Dedifferentiated amniotic fluid mesenchymal stem cell (primary cell): ENCODE results near the gene OMA1.
"Not testable (repeated sequence)": the region's sequence is repeated elsewhere in the genome, so short reads cannot be mapped to it uniquely, and the experiment has no call there.

Experiments used
- DNase-seq: peaks from one replicate; pipeline ENCODE4 v3.0.0-alpha.2; 2016; ENCODE audit errors: extremely low spot score

The OMA1 gene

GRCh38 chr1:58573705-58574591 is 27.4 kb upstream of the OMA1 start:
- no peak for DNase-seq

- no peak for DNase-seq
These were observed 26.6 kb upstream of the OMA1 start for GRCh38 chr1:58573138-58573537.

- no peak for DNase-seq
These were observed 26.2 kb upstream of the OMA1 start for GRCh38 chr1:58572690-58573089.

GRCh38 chr1:58571616-58572015 is 25.1 kb upstream of the OMA1 start:
- DNase-seq, result no peak

GRCh38 chr1:58570817-58571216 is 24.3 kb upstream of the OMA1 start:
- DNase-seq, result no peak

GRCh38 chr1:58570094-58570493 is 23.6 kb upstream of the OMA1 start:
- no peak for DNase-seq

GRCh38 chr1:58568911-58569310 is 22.4 kb upstream of the OMA1 start:
- DNase-seq, result no peak

GRCh38 chr1:58568271-58568860 is 21.8 kb upstream of the OMA1 start:
- no peak for DNase-seq

GRCh38 chr1:58566339-58566738 is 19.8 kb upstream of the OMA1 start:
- DNase-seq, result no peak

GRCh38 chr1:58563715-58564114 is 17.2 kb upstream of the OMA1 start:
- not testable (repeated sequence) for DNase-seq

GRCh38 chr1:58561633-58562032 is 15.1 kb upstream of the OMA1 start:
- DNase-seq, result no peak

- DNase-seq, result no peak
These were observed 8.9 kb upstream of the OMA1 start for GRCh38 chr1:58555393-58555792.

- DNase-seq, result no peak
These were observed 4.9 kb upstream of the OMA1 start for GRCh38 chr1:58551186-58552140.

GRCh38 chr1:58549291-58549690 is 2.8 kb upstream of the OMA1 start:
- not testable (repeated sequence) for DNase-seq

- no peak for DNase-seq
These were observed 1.8 kb upstream of the OMA1 start for GRCh38 chr1:58548371-58548770.

- DNase-seq, result peak; percentile 69
These were observed 671 bp downstream of the OMA1 start for GRCh38 chr1:58545591-58546519.

- DNase-seq, result no peak
These were observed 3.3 kb downstream of the OMA1 start for GRCh38 chr1:58543260-58543659.

- no peak for DNase-seq
These were observed 7.0 kb downstream of the OMA1 start for GRCh38 chr1:58539553-58539952.

GRCh38 chr1:58538821-58539220 is 7.7 kb downstream of the OMA1 start:
- DNase-seq, result no peak

- DNase-seq, result not testable (repeated sequence)
These were observed 14.7 kb downstream of the OMA1 start for GRCh38 chr1:58531842-58532241.

GRCh38 chr1:58529284-58529683 is 17.2 kb downstream of the OMA1 start:
- no peak for DNase-seq
